ENCODE data around the gene OR6C75. TPM values are rescaled to one million over a fixed set of nuclear protein-coding genes. Genes with fewer than 3 reads are reported as not detected.
"Not testable (repeated sequence)": the region's sequence is repeated elsewhere in the genome, so short reads cannot be mapped to it uniquely, and the experiment has no call there.

Gene OR6C75
- not detected for total RNA-seq
- long read RNA-seq, result 0 reads

DNA sequence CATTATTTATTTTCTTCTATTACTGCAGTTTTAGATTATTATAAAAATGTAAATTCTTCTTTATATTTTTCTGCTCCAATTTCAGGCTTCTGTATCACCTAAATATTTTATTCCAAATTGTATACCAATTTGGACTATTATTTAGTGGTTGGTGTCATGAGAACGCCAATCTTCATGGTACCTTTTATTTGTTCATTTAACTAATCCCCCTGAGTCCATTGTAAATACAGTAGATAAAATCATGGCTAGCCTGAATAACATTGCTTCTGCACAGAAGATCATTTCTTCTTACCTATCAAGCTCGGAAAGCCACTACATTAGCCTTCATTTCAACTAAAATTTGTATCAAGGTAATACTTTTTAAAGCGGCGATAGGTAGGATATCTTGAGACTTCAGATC lies at the start of gene OR6C75:
TSS of gene OR6C75 (plus strand) at position 301 of the 400 bp plus-strand sequence. CDS start 2,136 bp downstream, outside the sequence.
- ATAC-seq (no peak), DNase-seq (ENCODE audit: missing footprints) (no peak)
- intact Hi-C loops (cut with DNase I), result no loop called here

DNA sequence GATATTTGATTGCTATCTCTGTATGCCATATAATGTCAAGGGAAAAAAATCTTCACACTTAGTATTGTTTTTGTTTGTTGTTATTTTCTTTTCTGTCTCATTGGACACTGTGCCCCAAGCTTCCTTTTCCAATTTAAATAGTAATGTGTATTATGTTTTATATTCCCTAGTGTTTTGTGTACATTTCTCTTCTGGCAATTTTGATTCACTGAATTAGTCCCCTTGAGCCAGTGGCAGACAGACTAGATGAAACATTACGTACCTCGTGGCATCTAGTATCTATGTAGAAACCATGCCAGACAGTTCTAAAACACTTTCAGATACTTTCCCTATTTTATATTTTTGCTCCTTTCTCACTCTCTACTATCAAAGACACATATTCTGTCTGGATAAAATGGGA lies 48.7 kb upstream of the OR6C75 start, which contains the start of gene OR6C1:
TSS of gene OR6C1 (plus strand) at position 301 of the 400 bp plus-strand sequence. CDS start 6,257 bp downstream, outside the sequence.
- DNase-seq (ENCODE audit: missing footprints) (no peak), ATAC-seq (no peak)
- intact Hi-C loops (cut with DNase I), result no loop called here

DNA sequence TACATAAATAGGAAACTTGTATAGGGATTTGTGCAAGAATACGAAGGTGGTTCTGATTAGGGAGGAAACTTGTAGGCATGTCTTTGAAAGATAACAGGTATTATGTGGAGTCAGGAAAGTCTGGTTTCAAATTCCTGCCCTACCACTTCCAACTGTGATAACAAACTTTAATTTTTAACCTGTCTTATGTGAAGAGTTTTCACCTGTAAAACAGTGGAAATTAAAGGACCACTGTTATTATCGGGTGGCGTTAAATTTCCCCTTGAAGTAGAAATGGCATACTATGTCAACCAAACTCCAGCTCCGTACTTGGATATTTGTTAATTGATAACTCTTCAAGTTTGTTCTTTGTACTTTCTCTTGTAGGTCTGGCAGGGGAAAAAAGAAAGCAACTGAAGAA lies 42.6 kb upstream of the OR6C75 start:
- intact Hi-C loops (cut with DNase I), result no loop called here
- no peak for ATAC-seq
- no peak for DNase-seq (ENCODE audit: missing footprints)

DNA sequence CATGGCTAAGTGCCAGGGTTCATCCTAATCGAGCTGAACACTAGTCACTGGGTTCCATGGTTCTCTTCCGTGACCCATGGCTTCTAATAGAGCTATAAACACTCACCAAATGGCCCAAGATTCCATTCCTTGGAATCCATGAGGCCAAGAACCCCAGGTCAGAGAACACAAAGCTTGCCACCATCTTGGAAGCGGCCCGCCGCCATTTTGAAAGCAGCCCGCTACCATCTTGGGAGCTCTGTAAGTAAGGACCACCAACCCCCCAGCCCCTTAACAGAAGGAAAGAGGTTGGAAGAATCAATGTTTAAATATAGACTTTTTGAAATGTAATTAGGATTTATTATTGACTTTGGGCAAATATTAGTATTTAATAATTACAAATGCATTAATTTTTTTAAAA lies 37.0 kb upstream of the OR6C75 start:
- intact Hi-C loops (cut with DNase I); ATAC-seq: not testable (repeated sequence)

DNA sequence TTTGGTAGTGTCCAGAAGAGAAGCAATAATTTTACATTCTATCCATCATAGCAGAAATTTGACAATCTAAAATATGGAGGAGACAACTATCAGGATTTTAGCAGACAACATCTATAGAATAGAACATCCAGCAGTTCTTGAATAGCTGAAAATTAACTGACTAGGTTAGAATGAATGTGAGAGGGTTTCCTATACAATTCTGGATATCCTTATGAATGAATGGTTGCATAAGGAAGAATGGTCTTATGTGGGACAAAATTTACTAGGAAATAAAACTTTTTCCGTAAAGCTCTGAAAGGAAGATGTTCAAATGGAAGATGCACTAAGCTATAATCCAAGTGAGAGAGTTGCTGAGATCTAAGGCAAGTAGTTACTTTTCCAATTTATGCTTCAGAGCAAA lies 32.3 kb upstream of the OR6C75 start, which contains the start of gene OR6C3:
TSS of gene OR6C3 (plus strand) at position 301 of the 400 bp plus-strand sequence. CDS start 955 bp downstream, outside the sequence.
- intact Hi-C loops (cut with DNase I), result no loop called here
- DNase-seq (ENCODE audit: missing footprints) (no peak), ATAC-seq (no peak)

More for the DNA sequence above, 37.0 kb upstream of the OR6C75 start:
- not testable (repeated sequence) for DNase-seq (ENCODE audit: missing footprints)

DNA sequence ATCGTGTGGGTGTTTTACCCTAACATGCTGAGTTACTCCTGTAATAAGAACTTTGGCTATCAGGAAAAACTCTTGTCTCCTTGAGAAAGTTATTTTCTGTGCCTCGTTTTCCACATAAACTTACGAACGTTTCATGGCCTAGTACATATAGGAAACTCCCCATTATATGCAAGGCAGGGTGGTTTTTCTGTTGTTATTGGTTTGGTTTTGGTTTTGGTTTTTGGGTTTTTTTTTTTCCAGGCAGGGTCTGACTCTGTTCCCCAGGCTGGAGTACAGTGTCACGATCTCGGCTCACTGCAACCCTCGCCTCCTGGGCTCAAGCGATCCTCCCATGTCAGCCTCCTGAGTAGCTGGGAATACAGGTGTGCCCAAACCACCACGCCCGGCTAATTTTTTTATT lies 26.8 kb upstream of the OR6C75 start:
- intact Hi-C loops (cut with DNase I), result no loop called here
- DNase-seq (ENCODE audit: missing footprints) (no peak), ATAC-seq (no peak)

DNA sequence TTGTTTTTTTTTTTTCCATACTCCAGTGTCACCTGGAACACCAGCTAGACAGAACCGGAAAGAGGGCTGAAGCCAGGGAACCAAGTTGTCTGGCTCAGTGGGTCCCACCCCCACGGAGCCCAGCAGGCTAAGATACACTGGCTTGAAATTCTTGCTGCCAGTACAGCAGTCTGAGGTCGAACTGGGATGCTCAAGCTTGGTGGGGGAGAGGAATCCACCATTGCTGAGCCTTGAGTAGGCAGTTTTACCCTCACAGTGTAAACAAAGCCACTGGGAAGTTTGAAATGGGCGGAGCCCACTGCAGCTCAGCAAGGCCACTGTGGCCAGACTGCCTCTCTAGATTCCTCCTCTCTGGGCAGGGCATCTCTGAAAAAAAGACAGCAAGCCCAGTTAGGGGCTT lies 7.4 kb upstream of the OR6C75 start:
- DNase-seq (ENCODE audit: missing footprints); ATAC-seq; intact Hi-C loops (cut with DNase I): not testable (repeated sequence)

DNA sequence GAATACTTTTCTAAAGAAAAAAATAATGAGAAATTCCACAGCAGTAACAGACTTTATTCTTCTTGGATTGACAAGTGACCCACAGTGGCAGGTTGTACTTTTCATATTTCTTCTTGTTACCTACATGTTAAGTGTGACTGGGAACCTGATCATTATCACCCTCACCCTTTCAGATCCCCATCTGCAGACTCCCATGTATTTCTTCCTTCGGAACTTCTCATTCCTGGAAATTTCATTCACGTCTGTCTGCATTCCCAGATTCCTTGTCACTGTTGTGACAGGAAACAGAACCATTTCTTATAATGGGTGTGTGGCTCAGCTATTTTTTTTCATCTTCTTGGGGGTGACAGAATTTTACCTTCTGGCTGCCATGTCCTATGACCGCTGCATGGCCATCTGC lies 2.3 kb downstream of the OR6C75 start:
- no peak for ATAC-seq
- no peak for DNase-seq (ENCODE audit: missing footprints)
- intact Hi-C loops (cut with DNase I), result no loop called here

DNA sequence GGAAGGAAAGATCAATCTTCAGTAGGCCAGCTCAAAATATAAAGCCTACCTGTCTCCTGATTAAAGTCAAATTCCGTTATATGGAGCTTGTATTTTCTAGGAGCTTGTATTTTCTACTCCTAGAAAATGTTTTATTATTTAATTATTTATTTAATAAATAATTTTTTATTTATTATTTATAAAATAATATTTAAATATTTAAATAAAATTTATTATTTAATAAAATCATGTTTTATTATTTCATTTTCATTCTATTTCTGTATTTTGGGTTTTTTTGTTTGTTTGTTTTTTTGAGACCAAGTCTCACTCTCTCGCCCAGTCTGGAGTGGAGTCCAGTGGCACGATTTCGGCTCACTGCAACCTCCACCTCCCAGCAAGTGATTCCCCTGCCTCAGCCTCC lies 9.7 kb downstream of the OR6C75 start:
- DNase-seq (ENCODE audit: missing footprints) (no peak), ATAC-seq (no peak)
- intact Hi-C loops (cut with DNase I), result no loop called here

DNA sequence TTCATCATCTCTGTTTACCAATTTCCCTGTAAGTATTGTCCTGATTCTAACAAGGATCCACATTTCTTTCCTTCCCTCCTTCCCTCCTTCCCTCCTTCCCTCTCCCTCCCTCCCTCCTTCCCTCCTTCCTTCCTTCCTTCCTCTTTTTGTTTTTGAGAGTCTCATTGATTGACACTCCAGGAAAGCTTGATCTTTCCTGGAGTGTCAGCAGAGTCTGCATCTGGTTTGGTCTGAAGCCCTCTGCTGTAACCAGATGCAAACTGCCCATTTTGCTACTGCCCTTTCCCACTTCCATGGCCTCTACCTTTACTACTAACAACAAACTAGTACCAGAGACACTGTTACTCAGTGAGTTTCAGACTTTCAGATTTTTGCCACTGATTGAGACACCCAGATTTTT lies 23.1 kb downstream of the OR6C75 start:
- no peak for DNase-seq (ENCODE audit: missing footprints)
- intact Hi-C loops (cut with DNase I), result no loop called here
- ATAC-seq, result no peak

DNA sequence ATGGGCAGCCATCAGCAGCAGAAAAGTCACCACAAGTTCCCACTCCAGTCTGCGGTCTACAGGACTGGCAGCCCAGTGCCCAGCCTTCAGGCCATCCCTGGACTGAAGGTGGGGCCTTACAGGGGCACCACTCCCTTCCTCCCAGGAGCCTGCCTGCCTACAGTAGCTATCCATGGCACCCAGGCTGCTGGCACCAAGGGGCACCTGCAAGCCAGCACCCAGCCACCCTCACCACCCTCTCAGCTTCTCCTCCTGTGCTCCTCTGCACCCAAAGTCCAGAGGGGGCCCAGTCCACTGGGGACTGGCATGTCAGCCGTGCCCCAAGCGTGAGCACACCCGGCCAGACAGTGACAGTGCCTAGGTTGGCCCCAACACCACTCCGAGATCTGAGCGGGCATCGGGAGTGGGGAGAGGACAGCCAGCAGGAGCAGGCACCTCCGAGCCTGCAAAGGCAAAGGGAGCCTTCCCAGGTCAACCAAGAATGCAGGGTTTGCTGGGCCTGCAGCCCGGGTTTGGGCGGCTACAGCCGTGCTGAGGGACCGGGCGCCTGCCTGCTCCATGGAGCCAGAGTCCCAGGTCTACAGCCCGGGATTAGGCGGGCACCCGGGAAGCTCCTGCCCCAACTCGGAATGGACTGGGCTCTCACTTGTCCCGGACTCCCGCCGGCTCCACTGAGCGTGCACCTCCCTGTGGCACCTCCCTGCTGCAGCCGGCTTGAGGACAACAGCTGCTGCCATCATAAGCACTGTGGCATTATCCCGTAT lies 29.4 kb downstream of the OR6C75 start:
- intact Hi-C loops (cut with DNase I), result no loop called here
- ATAC-seq (no peak), DNase-seq (ENCODE audit: missing footprints) (no peak)

DNA sequence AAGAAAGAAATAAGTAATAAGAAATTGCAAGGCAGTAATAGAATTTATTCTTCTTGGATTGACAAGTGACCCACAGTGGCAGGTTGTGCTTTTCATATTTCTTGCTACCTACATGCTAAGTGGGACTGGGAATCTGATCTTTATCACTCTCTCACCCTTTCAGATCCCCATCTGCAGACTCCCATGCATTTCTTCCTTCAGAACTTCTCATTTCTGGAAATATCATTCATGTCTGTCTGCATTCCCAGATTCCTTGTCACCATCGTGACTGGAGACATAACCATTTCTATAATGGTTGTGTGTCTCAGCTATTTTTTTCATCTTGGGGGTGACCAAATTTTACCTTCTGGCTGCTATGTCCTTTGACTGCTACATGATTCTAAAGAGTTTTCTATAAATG lies 33.6 kb downstream of the OR6C75 start:
- DNase-seq (ENCODE audit: missing footprints) (no peak), ATAC-seq (no peak)
- intact Hi-C loops (cut with DNase I), result no loop called here

DNA sequence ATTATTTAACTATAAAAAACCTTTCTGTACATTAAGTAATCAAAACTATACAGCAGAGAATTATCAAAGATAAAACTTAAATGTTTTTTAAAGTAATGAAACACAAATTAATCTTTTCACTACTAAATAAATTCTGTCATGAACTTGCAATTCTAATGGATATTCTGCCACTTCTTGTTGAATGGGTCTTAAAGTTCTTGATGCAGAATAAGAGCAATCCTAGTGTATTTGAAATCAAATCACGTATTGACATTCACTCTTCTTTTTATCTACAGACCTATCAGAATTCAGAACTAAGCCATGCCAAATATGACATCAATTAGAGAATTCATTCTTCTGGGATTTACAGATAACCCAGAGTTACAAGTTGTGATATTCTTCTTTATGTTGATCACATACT lies 37.5 kb downstream of the OR6C75 start, which contains the start of gene OR6C65:
TSS of gene OR6C65 (plus strand) at position 301 of the 400 bp plus-strand sequence. CDS start at position 301, 0 bp downstream.
- DNase-seq (ENCODE audit: missing footprints) (no peak), ATAC-seq (no peak)
- intact Hi-C loops (cut with DNase I), result no loop called here

DNA sequence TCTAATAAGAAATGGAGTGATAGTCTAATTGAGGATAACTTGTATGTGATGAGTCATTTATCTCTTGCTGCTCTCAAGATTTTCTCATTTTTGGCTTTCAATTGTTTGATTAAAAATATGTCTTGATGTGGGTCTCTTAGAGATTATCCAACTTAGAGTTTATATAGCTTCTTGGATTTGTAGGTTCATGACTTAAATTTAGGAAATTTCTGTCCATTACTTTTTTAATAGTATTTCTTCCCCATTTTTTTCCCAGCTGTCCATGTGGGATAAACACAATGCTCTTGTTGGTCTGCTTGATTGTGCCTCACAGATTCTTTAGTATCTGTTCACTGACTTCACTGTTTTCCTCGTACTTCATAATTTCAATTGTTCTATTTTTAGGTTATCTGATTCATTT lies 45.1 kb downstream of the OR6C75 start:
- no peak for ATAC-seq
- intact Hi-C loops (cut with DNase I), result no loop called here
- no peak for DNase-seq (ENCODE audit: missing footprints)

DNA sequence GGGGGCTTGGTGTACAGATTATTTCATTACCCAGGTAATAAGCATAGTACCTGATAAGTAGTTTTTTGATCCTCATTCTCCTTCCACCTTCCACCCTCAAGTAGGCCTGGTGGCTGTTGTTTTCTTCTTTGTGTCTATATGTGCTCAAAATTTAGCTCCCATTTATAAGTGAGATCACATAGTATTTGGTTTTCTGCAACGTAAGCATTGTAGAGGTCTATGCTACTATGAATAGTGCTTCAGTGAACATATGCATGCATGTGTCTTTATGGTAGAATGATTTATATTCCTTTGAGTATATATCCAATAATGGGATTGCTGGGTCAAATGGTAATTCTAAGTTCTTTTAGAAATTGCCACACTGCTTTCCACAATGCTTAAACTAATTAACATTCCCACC lies 46.4 kb downstream of the OR6C75 start:
- intact Hi-C loops (cut with DNase I); ATAC-seq; DNase-seq (ENCODE audit: missing footprints): not testable (repeated sequence)

DNA sequence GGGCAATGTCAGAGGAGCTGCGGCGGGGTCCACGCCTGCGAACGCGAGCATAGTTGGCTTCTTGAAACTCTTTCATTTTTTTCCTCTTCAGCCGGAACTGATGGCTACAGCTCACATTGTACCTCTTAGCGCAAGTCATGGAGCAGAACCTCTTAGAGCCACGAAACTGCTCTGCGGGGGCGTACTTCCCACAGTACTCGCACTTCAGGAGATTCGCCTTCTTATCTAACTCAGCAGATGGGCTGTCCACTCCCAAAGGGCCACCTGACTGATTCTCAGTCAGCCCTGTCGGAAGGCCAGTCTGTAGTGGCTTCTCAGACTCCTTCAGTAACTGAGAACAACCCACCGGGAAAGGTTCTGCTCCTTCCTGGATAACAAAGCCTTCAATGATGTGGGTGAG lies 49.4 kb downstream of the OR6C75 start:
- intact Hi-C loops (cut with DNase I), result not testable (repeated sequence)

DNA sequence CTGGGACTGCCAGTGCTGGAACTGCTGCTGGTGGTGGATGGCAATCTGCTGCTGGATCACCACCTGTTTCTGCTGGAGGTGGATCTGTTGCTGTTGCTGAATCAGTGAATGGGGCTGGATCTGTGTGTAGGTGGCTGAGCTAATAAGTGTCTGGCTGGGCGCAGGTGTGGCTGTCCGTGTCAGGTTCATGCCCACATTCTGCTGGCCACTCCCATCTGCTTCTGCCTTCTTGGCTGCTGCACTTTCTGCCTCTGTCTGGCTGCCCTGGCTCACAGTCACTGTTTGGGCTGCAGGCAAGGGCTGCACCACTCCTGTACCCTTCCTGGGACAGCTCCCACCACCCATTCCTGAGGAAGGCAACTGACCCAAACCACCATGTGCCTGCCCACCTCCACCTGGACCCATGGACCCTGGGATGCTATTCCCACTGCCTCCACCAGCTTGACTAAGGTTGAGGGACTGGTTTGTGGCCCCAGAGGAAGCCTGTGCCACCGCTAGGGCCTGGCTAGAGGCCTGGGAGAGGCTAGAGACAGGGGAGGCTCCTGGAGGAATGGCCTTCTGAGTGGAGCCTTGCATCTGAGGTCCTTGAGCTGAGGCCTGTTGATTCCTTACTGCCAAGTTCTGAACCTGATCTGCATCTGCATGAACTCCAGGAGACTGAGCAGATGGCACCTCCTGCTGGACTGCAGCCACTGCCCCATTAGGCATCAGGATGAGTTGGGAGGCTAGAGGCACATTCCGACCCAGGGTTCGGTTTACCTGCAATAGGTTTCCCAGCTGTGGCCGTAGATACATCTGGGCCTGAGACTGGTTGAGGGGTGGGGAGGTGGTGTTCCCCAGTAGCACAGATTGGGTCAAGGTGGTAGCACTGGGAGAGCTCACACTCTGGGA lies 51.0 kb downstream of the OR6C75 start:
- intact Hi-C loops (cut with DNase I); DNase-seq (ENCODE audit: missing footprints); ATAC-seq: not testable (repeated sequence)

More for the DNA sequence above, 49.4 kb downstream of the OR6C75 start:
- DNase-seq (ENCODE audit: missing footprints); ATAC-seq: not testable (repeated sequence)

DNA sequence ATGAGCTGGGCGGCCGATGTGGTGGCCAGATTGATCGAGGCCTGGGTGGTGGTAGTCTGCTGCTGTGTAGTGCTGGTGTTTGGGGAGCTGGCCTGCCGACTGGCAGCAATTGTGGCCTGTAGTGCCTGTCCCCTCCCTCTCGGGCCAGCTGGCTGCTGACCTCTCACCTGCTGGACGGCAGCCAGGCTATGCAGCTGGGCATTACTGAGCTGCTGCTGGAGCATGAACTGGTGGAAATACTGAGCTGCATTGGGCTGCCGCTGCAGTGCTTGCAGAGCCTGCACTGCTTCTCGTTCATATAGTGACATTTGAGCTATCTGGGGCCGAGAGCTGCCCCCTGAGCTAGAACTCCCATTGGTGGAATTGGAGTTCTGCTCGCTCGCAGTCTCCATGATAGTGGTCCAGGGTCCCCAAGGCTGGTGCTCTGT lies 51.6 kb downstream of the OR6C75 start:
- intact Hi-C loops (cut with DNase I); ATAC-seq; DNase-seq (ENCODE audit: missing footprints): not testable (repeated sequence)

DNA sequence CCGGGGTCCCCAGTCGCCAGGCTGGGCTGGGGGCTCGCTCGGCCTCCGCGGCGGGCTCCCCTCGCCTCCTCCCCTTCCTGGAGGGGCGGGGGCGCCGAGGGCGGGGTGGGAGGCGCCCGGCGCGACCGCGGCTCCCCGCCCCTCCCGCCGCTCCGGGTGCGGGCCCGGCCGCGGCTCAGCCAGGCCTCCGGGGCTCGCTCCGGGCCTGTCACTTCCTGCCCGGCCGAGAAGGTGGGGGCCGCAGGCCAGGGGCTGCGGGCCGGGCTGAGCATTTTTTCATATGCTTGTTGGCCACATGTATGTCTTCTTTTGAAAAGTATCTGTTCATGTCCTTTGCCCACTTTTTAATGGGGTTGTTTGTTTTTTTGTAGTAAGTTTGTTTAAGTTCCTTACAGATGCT lies 52.1 kb downstream of the OR6C75 start:
- ATAC-seq, result peak; percentile 34
- intact Hi-C loops (cut with DNase I); DNase-seq (ENCODE audit: missing footprints): not testable (repeated sequence)
